ENCODE data around the gene S100A4. TPM values are rescaled to one million over a fixed set of nuclear protein-coding genes. Genes with fewer than 3 reads are reported as not detected.
A peak's percentile ranks its signal among the peaks of the same experiment; 100 is the strongest.

The S100A4 gene
- polyA plus RNA-seq, 1 experiment = 797 TPM

GRCh38 chr1:153513023-153513422 is 32.6 kb downstream of the S100A4 start:
- H3K27me3 ChIP-seq (ENCODE audit: control insufficient read depth, insufficient read depth, low read length) = no peaks in the 10 kb centered on the region
- H3K36me3 ChIP-seq (ENCODE audit: control insufficient read depth, insufficient read depth, low read length) = no peaks in the 10 kb centered on the region
- TF ChIP-seq CTCF (IDR thresholded peaks at IDR 0.05; ENCODE audit: insufficient read depth, low read depth, low read length) = no peak
- no peak overlapping the region for H3K4me3 ChIP-seq (ENCODE audit: low read depth, low read length)
- CTCF ChIA-PET = interaction anchor here (3.3 to 11.1 kb wide), 3 partner anchors 12 to 104 kb away, joined by 22 to 223 read pairs (median 45); partner anchors contain the start of gene S100A14
- POLR2A ChIA-PET = interaction anchor here (0.7 kb wide), 1 partner anchor 425 kb away, joined by 3 read pairs; no protein-coding TSS in a partner anchor
- DNase-seq (ENCODE audit: low read depth) = no peak

GRCh38 chr1:153510984-153511410 is 34.6 kb downstream of the S100A4 start:
- Histone ChIP-seq H3K4me3 (ENCODE audit: low read depth, low read length) (no peak overlapping the region), H3K27me3 (ENCODE audit: control insufficient read depth, insufficient read depth, low read length) (no peaks in the 10 kb centered on the region), H3K36me3 (ENCODE audit: control insufficient read depth, insufficient read depth, low read length) (no peaks in the 10 kb centered on the region)
- peak; percentile 97 for TF ChIP-seq CTCF (IDR thresholded peaks at IDR 0.05; ENCODE audit: insufficient read depth, low read depth, low read length)
- DNase-seq (ENCODE audit: low read depth) = no peak
- POLR2A ChIA-PET = no interaction called here
- CTCF ChIA-PET = interaction anchor here (0.6 to 11.1 kb wide), 44 partner anchors 8 to 1468 kb away, joined by 3 to 223 read pairs (median 4); partner anchors contain the start of genes CHTOP, JTB, S100A1 and S100A13

GRCh38 chr1:153509729-153510354 is 35.8 kb downstream of the S100A4 start:
- ChIA-PET CTCF (interaction anchor here (0.8 to 11.1 kb wide), 25 partner anchors 9 to 477 kb away, joined by 3 to 223 read pairs (median 5); partner anchors contain the start of genes CHTOP, S100A1, S100A13 and S100A14), POLR2A (no interaction called here)
- peak; percentile 61 for TF ChIP-seq CTCF (IDR thresholded peaks at IDR 0.05; ENCODE audit: insufficient read depth, low read depth, low read length)
- no peaks in the 10 kb centered on the region for H3K27me3 ChIP-seq (ENCODE audit: control insufficient read depth, insufficient read depth, low read length)
- DNase-seq (ENCODE audit: low read depth) = no peak
- no peak overlapping the region for H3K4me3 ChIP-seq (ENCODE audit: low read depth, low read length)
- no peaks in the 10 kb centered on the region for H3K36me3 ChIP-seq (ENCODE audit: control insufficient read depth, insufficient read depth, low read length)

GRCh38 chr1:153509036-153509435 is 36.6 kb downstream of the S100A4 start:
- POLR2A ChIA-PET = no interaction called here

More at GRCh38 chr1:153509036-153509435, 36.6 kb downstream of the S100A4 start:
- no peak for DNase-seq (ENCODE audit: low read depth)
- TF ChIP-seq CTCF (IDR thresholded peaks at IDR 0.05; ENCODE audit: insufficient read depth, low read depth, low read length) = no peak
- Histone ChIP-seq H3K27me3 (ENCODE audit: control insufficient read depth, insufficient read depth, low read length) (no peaks in the 10 kb centered on the region), H3K36me3 (ENCODE audit: control insufficient read depth, insufficient read depth, low read length) (no peaks in the 10 kb centered on the region), H3K4me3 (ENCODE audit: low read depth, low read length) (no peak overlapping the region)
- CTCF ChIA-PET = interaction anchor here (0.8 to 11.1 kb wide), 11 partner anchors 8 to 138 kb away, joined by 3 to 223 read pairs (median 7); partner anchors contain the start of genes S100A14 and S100A2
